ENCODE measurements around the gene HEPN1.

DNA sequence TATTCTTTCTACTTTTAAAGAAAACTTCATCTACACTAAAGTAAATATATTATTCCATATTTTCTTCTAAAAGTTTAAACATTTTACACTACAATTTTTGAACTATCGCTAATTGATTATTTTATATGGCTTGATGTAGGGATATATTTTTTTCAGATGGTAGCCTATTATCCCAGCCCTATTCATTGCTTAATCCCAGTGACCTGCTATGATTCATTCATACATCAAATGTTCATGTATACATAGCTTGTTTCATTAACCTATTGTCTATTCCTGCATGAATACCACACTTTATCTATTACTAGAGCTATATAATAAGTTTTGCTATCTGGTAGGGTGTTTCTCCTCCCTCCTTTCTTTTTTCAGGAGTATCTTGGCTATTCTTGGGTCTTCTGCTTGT lies 16.4 kb upstream of the HEPN1 start:
- TF ChIP-seq, protein P1, sequence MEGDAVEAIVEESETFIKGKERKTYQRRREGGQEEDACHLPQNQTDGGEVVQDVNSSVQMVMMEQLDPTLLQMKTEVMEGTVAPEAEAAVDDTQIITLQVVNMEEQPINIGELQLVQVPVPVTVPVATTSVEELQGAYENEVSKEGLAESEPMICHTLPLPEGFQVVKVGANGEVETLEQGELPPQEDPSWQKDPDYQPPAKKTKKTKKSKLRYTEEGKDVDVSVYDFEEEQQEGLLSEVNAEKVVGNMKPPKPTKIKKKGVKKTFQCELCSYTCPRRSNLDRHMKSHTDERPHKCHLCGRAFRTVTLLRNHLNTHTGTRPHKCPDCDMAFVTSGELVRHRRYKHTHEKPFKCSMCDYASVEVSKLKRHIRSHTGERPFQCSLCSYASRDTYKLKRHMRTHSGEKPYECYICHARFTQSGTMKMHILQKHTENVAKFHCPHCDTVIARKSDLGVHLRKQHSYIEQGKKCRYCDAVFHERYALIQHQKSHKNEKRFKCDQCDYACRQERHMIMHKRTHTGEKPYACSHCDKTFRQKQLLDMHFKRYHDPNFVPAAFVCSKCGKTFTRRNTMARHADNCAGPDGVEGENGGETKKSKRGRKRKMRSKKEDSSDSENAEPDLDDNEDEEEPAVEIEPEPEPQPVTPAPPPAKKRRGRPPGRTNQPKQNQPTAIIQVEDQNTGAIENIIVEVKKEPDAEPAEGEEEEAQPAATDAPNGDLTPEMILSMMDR (IDR thresholded peaks at IDR 0.05; ENCODE audit: insufficient read depth, low read depth, low read length) = no peak
- TF ChIP-seq EZH2 (IDR thresholded peaks at IDR 0.05; ENCODE audit: insufficient read depth, low read length) = no peak
